ENCODE results near the gene BMAL1.

BMAL1 gene

DNA sequence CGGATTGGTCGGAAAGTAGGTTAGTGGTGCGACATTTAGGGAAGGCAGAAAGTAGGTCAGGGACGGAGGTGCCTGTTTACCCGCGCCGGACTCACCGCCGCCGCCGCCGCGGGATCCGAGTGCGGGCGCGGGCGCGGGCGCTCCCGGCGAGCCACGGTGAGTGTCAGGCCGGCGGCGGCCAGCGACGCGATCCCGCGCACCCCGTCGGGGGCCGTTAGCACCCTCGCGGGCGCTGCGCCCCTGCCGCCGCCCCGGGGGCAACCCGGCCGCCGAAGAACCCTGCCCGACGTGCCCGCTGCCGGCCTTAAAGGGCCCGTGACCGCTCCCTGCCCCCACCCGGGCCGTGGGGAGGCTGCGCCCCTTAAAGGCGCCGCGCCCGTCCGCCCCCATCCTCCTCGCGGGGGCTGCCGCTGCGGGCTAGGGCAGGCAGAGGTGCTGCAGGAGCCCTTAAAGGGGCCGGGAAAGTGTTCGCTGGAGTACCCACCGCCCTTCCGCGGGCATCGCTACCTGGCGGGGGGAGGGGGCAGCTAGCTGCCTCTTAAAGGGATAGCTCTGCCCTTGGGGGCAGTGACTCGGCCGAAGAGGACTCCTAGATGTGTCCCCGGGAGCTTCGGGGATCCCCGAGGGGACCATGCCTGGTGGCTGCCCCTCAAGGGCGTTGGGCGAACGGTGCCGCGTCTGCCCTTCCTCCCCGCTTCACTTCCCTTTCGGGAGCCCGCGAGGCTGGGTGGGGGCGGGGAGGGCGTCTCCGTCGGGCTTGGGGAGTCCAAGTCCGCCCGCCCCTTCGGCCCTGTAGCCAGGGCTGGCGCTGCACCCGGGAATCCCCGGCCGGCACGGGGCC lies at the start of gene BMAL1:
Gene BMAL1, plus strand, starts transcription at position 23 of the 841 bp plus-strand sequence. CDS start 76,519 bp downstream, outside the sequence.
- peak; percentile 15 for DNase-seq (ENCODE audit: low read depth)
- H3K4me3 ChIP-seq (ENCODE audit: low read length) = peak within 1 kb of the TSS; percentile 88
- TF ChIP-seq, protein P1, sequence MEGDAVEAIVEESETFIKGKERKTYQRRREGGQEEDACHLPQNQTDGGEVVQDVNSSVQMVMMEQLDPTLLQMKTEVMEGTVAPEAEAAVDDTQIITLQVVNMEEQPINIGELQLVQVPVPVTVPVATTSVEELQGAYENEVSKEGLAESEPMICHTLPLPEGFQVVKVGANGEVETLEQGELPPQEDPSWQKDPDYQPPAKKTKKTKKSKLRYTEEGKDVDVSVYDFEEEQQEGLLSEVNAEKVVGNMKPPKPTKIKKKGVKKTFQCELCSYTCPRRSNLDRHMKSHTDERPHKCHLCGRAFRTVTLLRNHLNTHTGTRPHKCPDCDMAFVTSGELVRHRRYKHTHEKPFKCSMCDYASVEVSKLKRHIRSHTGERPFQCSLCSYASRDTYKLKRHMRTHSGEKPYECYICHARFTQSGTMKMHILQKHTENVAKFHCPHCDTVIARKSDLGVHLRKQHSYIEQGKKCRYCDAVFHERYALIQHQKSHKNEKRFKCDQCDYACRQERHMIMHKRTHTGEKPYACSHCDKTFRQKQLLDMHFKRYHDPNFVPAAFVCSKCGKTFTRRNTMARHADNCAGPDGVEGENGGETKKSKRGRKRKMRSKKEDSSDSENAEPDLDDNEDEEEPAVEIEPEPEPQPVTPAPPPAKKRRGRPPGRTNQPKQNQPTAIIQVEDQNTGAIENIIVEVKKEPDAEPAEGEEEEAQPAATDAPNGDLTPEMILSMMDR (IDR thresholded peaks at IDR 0.05; ENCODE audit: insufficient read depth, low read depth, low read length, missing control alignments) = no peak

DNA sequence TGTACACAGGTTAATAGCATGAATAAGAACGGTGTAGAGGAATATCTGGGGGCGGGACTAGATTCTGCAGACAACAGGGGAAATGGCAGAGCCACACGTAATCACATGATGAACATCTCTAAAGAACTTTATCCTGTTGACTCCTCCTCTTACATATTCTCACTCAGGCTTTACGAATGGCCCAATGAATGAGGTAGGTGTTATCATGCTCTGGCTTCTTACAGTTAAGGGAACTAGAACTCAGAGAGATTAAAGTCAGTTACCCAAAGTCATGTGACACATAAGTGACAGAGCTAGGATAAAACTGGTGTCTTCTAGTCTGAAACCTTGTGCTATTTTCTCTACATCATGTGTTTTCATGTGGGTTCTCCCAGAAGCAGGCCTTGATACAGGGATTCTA lies 49.0 kb upstream of the BMAL1 start:
- no peak overlapping the region for H3K4me3 ChIP-seq (ENCODE audit: low read length)
- TF ChIP-seq, protein P1 (IDR thresholded peaks at IDR 0.05; ENCODE audit: insufficient read depth, low read depth, low read length, missing control alignments) = no peak
- DNase-seq (ENCODE audit: low read depth) = no peak

DNA sequence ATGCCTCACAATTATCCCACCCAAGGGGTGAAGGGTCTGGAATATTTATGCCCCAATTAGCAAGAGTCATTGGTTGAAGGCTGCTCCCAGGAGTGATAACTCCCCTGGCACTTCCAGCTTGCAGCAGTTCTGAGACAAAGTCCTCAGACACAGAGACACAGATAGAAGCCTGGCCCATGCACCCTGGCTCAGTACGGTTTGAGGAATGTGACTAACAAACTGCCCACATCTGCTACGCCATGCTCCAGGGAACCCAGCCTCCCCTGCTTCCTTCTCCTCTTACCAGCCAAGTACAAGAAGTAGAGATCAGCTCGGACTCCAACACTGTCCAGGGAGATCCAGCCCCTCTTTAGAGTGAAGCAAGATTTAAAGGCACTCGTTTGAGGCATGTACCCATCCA lies 48.5 kb upstream of the BMAL1 start:
- no peak for DNase-seq (ENCODE audit: low read depth)
- TF ChIP-seq, protein P1 (IDR thresholded peaks at IDR 0.05; ENCODE audit: insufficient read depth, low read depth, low read length, missing control alignments) = no peak
- H3K4me3 ChIP-seq (ENCODE audit: low read length) = no peak overlapping the region

DNA sequence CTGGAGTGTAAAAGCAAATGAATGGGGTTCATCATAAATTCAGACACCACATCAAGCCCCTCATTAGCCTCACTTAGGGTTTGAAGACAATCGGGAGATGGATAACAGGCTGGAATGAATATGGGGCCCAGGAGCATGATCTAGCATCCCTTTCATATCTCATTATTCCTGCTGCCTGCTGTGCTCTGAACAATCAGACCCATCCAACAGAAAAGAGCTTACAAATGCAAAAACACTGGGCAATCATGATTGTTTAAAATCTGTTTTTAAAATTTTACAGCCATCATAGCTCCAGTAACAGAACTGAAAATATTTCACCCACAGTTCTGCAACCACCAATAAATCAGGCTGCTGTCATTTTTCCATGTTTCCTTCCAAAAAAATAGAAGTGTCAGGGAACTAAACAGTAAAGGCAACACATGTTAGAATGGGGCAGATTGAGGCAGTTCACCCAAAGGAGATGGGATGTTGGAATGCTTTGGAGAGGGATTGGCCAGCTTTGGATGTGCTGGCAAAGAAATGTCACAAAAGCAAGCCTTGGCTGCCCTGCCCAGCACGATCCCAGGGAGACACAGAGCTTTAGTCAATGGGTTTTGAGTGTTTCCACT lies 47.8 kb upstream of the BMAL1 start:
- no peak overlapping the region for H3K4me3 ChIP-seq (ENCODE audit: low read length)
- TF ChIP-seq, protein P1 (IDR thresholded peaks at IDR 0.05; ENCODE audit: insufficient read depth, low read depth, low read length, missing control alignments) = no peak
- DNase-seq (ENCODE audit: low read depth) = no peak

DNA sequence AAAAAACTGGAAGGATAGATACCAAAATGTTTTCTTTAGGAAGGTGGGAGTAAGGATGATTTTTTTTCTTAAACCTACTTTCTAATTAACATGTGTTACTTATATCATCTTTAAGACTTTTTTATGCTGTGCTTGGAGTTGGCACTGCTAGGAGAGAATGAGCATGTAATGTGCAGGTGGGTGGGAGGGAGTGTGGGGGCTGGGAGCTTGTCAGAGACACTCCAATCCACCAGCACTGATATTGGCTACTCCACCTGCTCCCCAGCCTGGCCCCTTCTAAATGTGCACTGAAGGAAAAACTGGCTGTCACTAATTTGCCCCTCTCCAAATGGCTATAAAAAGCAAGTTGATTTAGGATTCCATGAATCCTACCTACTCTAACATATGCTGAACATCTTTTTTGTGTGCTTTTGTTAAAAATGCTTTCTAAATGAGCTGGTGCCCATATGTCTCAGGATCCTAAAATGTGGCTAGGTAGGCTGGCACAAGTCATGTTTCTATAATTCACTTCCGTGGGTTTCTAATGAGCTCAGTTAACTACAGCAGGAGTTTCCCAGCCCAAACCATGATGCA lies 44.3 kb upstream of the BMAL1 start:
- TF ChIP-seq, protein P1 (IDR thresholded peaks at IDR 0.05; ENCODE audit: insufficient read depth, low read depth, low read length, missing control alignments) = no peak
- no peak for DNase-seq (ENCODE audit: low read depth)
- no peak overlapping the region for H3K4me3 ChIP-seq (ENCODE audit: low read length)

DNA sequence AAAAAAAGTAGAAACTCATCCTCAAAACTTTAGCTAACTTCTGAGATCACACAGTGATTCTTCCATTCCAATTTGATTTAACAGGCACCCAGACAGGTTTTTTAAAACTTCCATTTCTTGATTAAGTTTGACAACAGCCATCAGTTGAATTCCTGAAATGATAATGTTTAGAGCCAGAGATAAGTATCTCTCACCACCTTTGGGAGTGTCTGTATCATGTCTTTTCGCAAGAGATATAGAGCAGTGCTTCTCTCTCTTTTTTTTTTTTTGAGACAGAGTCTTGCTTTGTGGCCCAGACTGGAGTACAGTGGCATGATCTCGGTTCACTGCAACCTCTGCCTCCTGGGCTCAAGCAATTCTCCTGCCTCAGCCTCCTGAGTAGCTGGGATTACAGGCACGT lies 41.7 kb upstream of the BMAL1 start:
- H3K4me3 ChIP-seq (ENCODE audit: low read length) = no peak overlapping the region
- no peak for DNase-seq (ENCODE audit: low read depth)
- TF ChIP-seq, protein P1 (IDR thresholded peaks at IDR 0.05; ENCODE audit: insufficient read depth, low read depth, low read length, missing control alignments) = no peak
